ENCODE measurements around the gene EVA1B.

The EVA1B gene

DNA sequence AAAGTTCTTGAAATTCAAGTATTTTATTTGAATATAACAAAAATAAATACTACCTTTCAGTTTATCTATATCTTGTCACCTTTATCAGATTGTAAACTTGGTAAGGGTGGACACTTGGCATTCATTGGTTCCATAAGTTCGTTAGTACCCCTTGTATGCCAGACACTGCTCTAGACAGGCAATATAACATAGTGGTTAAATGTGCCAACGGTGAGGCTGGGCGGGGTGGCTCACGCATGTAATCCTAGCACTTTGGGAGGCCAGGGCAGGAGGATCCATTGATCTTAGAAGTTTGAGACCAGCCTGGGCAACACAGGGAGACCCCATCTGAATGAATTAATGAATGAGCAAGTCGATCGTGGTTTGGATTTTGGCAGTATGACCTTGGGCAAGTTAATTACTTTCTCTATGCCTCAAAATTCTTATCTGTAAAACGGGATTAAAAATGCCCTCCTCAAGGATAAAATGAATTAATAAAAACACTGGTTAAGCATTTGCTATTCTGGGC, 43.6 kb downstream of the EVA1B start:
- DNase-seq (ENCODE audit: low read depth in 2 of 2): no peak

DNA sequence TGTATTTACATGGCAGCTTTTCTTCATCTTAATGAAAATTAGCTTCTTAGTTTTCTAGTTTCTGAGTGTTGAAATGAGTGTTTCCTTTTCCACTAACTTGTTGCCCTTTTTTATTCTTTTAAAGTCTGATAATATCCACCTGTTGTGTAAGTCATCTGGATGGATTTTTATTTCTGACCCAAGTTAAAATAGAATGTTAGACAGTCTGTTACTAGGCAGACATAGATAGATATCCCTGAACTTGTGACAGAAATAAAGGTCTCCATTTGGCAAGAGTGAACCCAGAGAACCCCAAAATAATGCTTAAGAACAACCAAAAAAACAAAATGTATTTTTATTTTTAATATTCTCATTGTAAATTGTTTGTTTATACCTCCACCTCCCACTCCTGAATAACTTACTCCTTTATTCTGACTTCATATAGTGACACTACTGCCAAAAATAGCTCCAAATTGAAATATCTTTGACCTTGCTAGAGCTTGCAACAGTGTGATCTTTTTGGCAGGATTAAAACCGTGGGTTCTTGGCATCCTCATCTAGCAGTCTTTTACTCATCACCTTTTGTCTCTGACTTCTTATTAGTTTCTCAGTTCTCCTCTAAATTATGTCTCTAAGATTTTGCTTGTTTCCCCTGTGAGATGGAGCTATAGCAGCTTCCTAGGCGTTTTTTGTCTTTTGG, 44.2 kb downstream of the EVA1B start:
- no peak for DNase-seq (ENCODE audit: low read depth in 2 of 2)

DNA sequence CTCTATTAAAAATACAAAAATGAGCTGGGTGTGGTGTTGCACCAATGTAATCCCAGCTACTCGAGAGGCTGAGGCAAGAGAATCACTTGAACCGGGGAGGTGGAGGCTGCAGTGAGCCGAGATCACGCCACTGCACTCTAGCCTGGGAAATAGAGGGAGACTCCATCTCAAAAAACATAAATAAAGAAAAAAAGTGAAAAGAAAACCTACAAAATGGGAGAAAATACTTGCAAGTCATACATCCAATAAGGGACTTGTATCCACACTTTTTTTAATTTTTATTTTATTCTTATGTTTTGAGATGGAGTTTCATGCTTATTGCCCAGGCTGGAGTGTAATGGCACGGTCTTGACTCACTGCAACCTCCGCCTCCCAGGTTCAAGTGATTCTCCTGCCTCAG, 46.8 kb downstream of the EVA1B start:
- no peak for DNase-seq (ENCODE audit: low read depth in 2 of 2)

DNA sequence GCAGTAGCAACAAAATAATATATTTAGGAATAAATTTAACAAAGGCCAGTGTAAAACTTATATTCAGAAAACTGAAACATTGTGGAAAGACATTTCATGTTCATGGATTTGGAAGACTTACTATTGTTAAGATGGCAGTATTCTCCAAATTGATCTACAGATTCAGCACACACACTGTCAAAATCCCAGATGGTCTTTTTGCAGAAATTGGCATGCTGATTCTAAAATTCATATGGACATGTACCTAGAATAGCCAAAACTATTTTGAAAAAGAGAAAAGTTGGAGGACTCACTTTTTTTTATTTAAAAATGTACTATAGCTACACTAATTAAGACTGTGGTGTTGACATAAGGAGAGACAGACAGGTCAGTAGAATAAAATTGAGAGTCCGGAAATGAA, 49.2 kb downstream of the EVA1B start:
- no peak for DNase-seq (ENCODE audit: low read depth in 2 of 2)

DNA sequence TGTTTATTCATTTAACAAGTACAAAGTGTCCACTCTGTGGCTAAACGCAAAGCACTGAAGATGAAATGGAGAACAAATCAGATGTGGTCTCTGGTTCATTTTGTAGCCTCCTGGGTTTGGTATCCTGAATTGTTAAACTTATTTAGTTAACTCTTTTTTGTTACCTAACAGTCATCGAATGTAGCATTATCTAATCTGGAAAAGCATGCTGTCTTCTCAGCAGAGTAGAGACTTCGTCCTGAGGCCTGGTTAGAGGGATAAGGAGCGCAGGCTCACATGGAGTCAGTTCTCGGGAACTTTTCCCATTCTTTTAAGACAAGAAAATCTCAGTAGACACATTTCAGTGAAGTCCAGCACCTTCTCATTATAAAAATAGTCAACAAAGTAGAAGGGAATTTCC, 50.4 kb downstream of the EVA1B start:
- DNase-seq (ENCODE audit: low read depth in 2 of 2): no peak
